ENCODE data around the gene ALDOA.

- TF ChIP-seq CTCF (IDR thresholded peaks at IDR 0.05) = no peak
- TF ChIP-seq POLR2A (IDR thresholded peaks at IDR 0.05) = no peak
Measured at GRCh38 chr16:30088832-30089624, 23.5 kb downstream of the ALDOA start.
